A204.1 (cell line): ENCODE results near the gene KIF23.
"Not testable (repeated sequence)": the region's sequence is repeated elsewhere in the genome, so short reads cannot be mapped to it uniquely, and the experiment has no call there.

Experiments used
- FAIRE-seq: peaks from 2 replicates; lab custom pipeline; 2012; peaks lifted over from hg19 to GRCh38; lab: Jason Lieb, UNC

The KIF23 gene

GRCh38 chr15:69413822-69414700, at the start of gene KIF23:
KIF23 (plus strand) TSS chr15:69414349; CDS start chr15:69414466, 117 bp downstream.
- peak; percentile 86 for FAIRE-seq

GRCh38 chr15:69367236-69367635, 46.9 kb upstream of the KIF23 start:
- FAIRE-seq: no peak

GRCh38 chr15:69369631-69370030, 44.5 kb upstream of the KIF23 start:
- FAIRE-seq: no peak

GRCh38 chr15:69373406-69373805, 40.7 kb upstream of the KIF23 start:
- FAIRE-seq: no peak

- no peak for FAIRE-seq
Measured at GRCh38 chr15:69375151-69375790, 38.9 kb upstream of the KIF23 start.

- FAIRE-seq: no peak
Measured at GRCh38 chr15:69377216-69377970, 36.8 kb upstream of the KIF23 start.

GRCh38 chr15:69380100-69380725, 33.9 kb upstream of the KIF23 start:
- no peak for FAIRE-seq

GRCh38 chr15:69380726-69381105, 33.4 kb upstream of the KIF23 start:
- no peak for FAIRE-seq

- FAIRE-seq: not testable (repeated sequence)
Measured at GRCh38 chr15:69382176-69382575, 32.0 kb upstream of the KIF23 start.

GRCh38 chr15:69384066-69384465, 30.1 kb upstream of the KIF23 start:
- not testable (repeated sequence) for FAIRE-seq

GRCh38 chr15:69384626-69385598, 29.2 kb upstream of the KIF23 start:
- FAIRE-seq: no peak

- no peak for FAIRE-seq
Measured at GRCh38 chr15:69385831-69386230, 28.3 kb upstream of the KIF23 start.

GRCh38 chr15:69386284-69386683, 27.9 kb upstream of the KIF23 start:
- FAIRE-seq: no peak

- FAIRE-seq: no peak
Measured at GRCh38 chr15:69388260-69388705, 25.9 kb upstream of the KIF23 start.

- no peak for FAIRE-seq
Measured at GRCh38 chr15:69389426-69389825, 24.7 kb upstream of the KIF23 start.

- no peak for FAIRE-seq
Measured at GRCh38 chr15:69390575-69390974, 23.6 kb upstream of the KIF23 start.

GRCh38 chr15:69391046-69391757, 22.9 kb upstream of the KIF23 start:
- FAIRE-seq: no peak

- FAIRE-seq: no peak
Measured at GRCh38 chr15:69392352-69392751, 21.8 kb upstream of the KIF23 start.

GRCh38 chr15:69393831-69394491, 20.2 kb upstream of the KIF23 start:
- FAIRE-seq: no peak
